ENCODE data around the gene ADPRHL1.

DNA sequence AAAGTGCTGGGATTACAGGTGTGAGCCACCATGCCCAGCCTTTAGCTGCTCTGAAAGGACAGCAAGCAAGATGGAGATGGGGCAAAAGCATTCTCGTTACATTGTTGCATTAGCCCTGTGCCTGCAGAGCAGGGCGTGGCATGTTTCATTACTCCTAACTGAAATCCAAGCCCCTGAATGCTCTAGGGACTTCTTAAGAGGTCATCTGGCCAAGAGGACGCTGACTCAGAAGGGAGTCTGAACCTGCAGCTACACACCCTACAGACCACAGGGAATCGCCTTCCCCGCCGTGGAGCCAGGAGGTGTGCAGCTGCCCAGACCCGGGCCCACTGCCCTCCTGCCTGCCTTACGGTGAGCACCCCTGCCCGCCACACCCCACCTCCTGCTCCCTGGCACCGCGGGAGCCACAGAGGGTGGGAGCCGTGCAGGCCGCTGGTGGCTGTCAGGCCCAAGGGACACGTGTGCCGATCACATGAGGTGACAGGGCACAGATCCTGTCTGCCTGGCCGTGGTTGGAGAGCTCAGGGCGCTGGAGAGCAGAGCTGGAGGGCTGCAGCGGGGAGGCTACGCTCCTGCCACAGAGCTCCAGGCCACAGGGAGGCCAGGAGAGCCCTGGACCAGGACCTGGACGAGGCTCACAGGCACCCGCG is 27.2 kb downstream of the ADPRHL1 start:
- TF ChIP-seq, protein P1, sequence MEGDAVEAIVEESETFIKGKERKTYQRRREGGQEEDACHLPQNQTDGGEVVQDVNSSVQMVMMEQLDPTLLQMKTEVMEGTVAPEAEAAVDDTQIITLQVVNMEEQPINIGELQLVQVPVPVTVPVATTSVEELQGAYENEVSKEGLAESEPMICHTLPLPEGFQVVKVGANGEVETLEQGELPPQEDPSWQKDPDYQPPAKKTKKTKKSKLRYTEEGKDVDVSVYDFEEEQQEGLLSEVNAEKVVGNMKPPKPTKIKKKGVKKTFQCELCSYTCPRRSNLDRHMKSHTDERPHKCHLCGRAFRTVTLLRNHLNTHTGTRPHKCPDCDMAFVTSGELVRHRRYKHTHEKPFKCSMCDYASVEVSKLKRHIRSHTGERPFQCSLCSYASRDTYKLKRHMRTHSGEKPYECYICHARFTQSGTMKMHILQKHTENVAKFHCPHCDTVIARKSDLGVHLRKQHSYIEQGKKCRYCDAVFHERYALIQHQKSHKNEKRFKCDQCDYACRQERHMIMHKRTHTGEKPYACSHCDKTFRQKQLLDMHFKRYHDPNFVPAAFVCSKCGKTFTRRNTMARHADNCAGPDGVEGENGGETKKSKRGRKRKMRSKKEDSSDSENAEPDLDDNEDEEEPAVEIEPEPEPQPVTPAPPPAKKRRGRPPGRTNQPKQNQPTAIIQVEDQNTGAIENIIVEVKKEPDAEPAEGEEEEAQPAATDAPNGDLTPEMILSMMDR (IDR thresholded peaks at IDR 0.05) = no peak
- TF ChIP-seq EP300 (IDR thresholded peaks at IDR 0.05) = no peak
- no peak for TF ChIP-seq POLR2AphosphoS5 (IDR thresholded peaks at IDR 0.05)

Measured in sigmoid colon (tissue), 4 donors.